ENCODE results near the gene TCFL5.

The TCFL5 gene

GRCh38 chr20:62796699-62797491 lies 64.7 kb downstream of the TCFL5 start:
- peak overlapping the region; percentile 67 for H3K4me3 ChIP-seq (ENCODE audit: low read depth, low read length, poor library complexity, severe bottlenecking)
- H4K20me1 ChIP-seq (ENCODE audit: insufficient read depth, low read length), result no peaks in the 10 kb centered on the region
- H3K4me2 ChIP-seq (ENCODE audit: low read length), result peak overlapping the region; percentile 92
- H3K4me1 ChIP-seq (ENCODE audit: insufficient read depth, low read length, severe bottlenecking), result peaks cover 31% of the 10 kb centered on the region
- TF ChIP-seq CTCF (IDR thresholded peaks at IDR 0.05; ENCODE audit: low read length) (no peak), EZH2 (IDR thresholded peaks at IDR 0.05; ENCODE audit: borderline replicate concordance, low read length) (no peak)
- H3K9me2 ChIP-seq (ENCODE audit: low read depth, low read length), result no peaks in the 10 kb centered on the region
- no peaks in the 10 kb centered on the region for H3K27me3 ChIP-seq (ENCODE audit: insufficient read depth, low read length)
- H3K9ac ChIP-seq (ENCODE audit: low read length), result peak overlapping the region; percentile 75
- no peaks in the 10 kb centered on the region for H3K9me3 ChIP-seq (ENCODE audit: low read length)
- no peaks in the 10 kb centered on the region for H3K79me2 ChIP-seq (ENCODE audit: insufficient read depth, low read length)
- peak overlapping the region; percentile 30 for H3K27ac ChIP-seq (ENCODE audit: low read depth, low read length, poor library complexity, severe bottlenecking)
- peaks cover 35% of the 10 kb centered on the region for H3K36me3 ChIP-seq (ENCODE audit: insufficient read depth, low read length)
- no peaks in the 10 kb centered on the region for H3F3A ChIP-seq (ENCODE audit: insufficient read depth, low read length)
- no peak overlapping the region for H2AFZ ChIP-seq (ENCODE audit: low read length)

- H3K4me2 ChIP-seq (ENCODE audit: low read length), result peak overlapping the region; percentile 83
- H3K36me3 ChIP-seq (ENCODE audit: insufficient read depth, low read length), result peaks cover 20% of the 10 kb centered on the region
- no peaks in the 10 kb centered on the region for H3K9me2 ChIP-seq (ENCODE audit: low read depth, low read length)
- H3K9me3 ChIP-seq (ENCODE audit: low read length), result no peaks in the 10 kb centered on the region
- peak overlapping the region; percentile 67 for H3K4me3 ChIP-seq (ENCODE audit: low read depth, low read length, poor library complexity, severe bottlenecking)
- H2AFZ ChIP-seq (ENCODE audit: low read length), result no peak overlapping the region
- no peaks in the 10 kb centered on the region for H4K20me1 ChIP-seq (ENCODE audit: insufficient read depth, low read length)
- H3K27ac ChIP-seq (ENCODE audit: low read depth, low read length, poor library complexity, severe bottlenecking), result peak overlapping the region; percentile 90
- no peaks in the 10 kb centered on the region for H3F3A ChIP-seq (ENCODE audit: insufficient read depth, low read length)
- no peaks in the 10 kb centered on the region for H3K79me2 ChIP-seq (ENCODE audit: insufficient read depth, low read length)
- H3K9ac ChIP-seq (ENCODE audit: low read length), result peak overlapping the region; percentile 78
- H3K4me1 ChIP-seq (ENCODE audit: insufficient read depth, low read length, severe bottlenecking), result peaks cover 31% of the 10 kb centered on the region
- H3K27me3 ChIP-seq (ENCODE audit: insufficient read depth, low read length), result no peaks in the 10 kb centered on the region
- TF ChIP-seq EZH2 (IDR thresholded peaks at IDR 0.05; ENCODE audit: borderline replicate concordance, low read length) (no peak), CTCF (IDR thresholded peaks at IDR 0.05; ENCODE audit: low read length) (no peak)
These were observed 66.4 kb downstream of the TCFL5 start for GRCh38 chr20:62795023-62795761.

GRCh38 chr20:62794007-62794724 lies 67.5 kb downstream of the TCFL5 start:
- H3K36me3 ChIP-seq (ENCODE audit: insufficient read depth, low read length), result peaks cover 10% of the 10 kb centered on the region
- peak overlapping the region; percentile 78 for H3K9ac ChIP-seq (ENCODE audit: low read length)
- peak overlapping the region; percentile 83 for H3K4me2 ChIP-seq (ENCODE audit: low read length)
- H3K27me3 ChIP-seq (ENCODE audit: insufficient read depth, low read length), result 0 out of 2 replicates have a peak, but pooled peaks cover 2% of the 10 kb centered on the region
- no peaks in the 10 kb centered on the region for H3K9me3 ChIP-seq (ENCODE audit: low read length)
- H4K20me1 ChIP-seq (ENCODE audit: insufficient read depth, low read length), result no peaks in the 10 kb centered on the region
- TF ChIP-seq CTCF (IDR thresholded peaks at IDR 0.05; ENCODE audit: low read length) (no peak), EZH2 (IDR thresholded peaks at IDR 0.05; ENCODE audit: borderline replicate concordance, low read length) (no peak)
- H3F3A ChIP-seq (ENCODE audit: insufficient read depth, low read length), result no peaks in the 10 kb centered on the region
- H3K9me2 ChIP-seq (ENCODE audit: low read depth, low read length), result no peaks in the 10 kb centered on the region
- no peaks in the 10 kb centered on the region for H3K79me2 ChIP-seq (ENCODE audit: insufficient read depth, low read length)
- peak overlapping the region; percentile 67 for H3K4me3 ChIP-seq (ENCODE audit: low read depth, low read length, poor library complexity, severe bottlenecking)
- H2AFZ ChIP-seq (ENCODE audit: low read length), result no peak overlapping the region
- H3K27ac ChIP-seq (ENCODE audit: low read depth, low read length, poor library complexity, severe bottlenecking), result peak overlapping the region; percentile 90
- peaks cover 31% of the 10 kb centered on the region for H3K4me1 ChIP-seq (ENCODE audit: insufficient read depth, low read length, severe bottlenecking)

Data from OCI-LY1 (cell line).